ENCODE measurements around the gene GMPR.

Gene GMPR

GRCh38 chr6:16334671-16335070, 96.3 kb downstream of the GMPR start:
- DNase-seq, result no peak

DNA sequence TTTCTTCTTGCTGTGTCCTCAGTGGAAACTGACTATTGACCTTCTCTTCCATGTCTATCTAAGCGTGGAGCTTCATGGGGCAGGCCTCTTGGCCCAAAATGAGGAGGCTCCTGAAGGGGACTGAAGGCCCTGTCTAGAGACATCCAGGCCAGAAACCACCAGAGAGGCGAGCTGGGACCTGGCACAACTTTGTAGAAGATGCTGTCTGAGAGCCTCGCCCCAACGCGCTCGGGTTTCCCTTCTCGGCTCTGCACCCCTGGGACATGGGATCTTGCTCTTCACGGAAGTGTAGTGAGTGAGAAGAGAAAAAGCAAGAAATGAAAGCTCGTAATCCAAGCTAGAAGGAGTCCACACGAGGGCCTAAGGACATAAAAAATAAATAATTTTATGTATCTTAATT, 96.8 kb downstream of the GMPR start:
- no peak for DNase-seq

DNA sequence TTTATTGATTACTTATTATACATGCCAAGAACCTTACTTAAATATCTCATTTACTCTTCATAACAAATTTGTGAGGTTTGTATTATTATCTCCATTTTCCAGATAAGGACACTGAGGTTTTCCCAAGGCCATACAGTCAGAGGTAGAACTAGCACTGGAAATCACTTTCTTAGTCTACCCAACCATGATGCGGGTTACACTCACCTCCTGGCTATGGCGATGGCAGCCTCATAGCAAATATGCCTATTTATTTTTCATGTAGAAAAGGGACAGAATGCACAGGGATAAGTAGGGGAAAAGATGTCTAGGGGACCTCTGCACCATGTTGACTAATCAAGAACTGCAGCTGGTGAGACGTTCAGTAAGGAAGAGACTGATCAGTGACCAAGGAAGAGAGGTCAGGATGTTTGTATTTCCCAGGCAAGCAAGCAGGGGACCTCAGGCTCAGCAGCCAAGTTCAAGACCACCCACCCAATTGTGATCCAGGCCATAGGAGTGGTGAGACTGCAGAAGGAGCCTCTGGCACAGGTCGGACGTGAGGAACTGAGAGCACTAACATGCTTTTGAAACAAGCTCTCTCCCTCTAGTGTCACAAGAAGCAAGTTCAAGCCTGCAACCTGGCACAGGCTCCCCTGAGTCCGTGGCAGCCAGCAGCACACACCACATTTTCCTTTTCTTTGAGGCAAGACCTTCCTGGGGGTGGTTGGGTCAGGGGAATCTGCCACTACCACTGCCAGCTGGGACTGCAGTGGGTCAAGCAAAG, 97.8 kb downstream of the GMPR start:
- DNase-seq, result no peak

DNA sequence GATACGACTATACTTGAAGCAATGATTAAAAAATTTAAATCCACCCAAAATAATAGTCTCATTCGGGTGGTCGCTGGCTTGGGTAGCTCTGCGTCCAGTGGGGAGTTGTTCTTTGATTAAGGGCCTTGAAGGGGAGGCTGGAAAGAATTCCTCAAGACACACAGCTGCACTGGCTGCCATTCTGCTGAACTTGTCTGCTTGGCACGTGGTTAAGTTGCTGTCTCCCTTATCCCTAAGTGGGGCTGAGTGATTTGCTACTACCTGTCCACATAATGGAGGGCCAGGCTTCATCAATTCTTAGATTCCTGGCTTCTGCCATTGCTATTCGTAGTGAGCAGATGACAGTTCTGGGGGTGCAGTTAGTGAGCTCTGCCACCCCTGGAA, 98.5 kb downstream of the GMPR start:
- DNase-seq, result no peak

- DNase-seq, result peak; percentile 75
These were observed 99.0 kb downstream of the GMPR start for GRCh38 chr6:16337295-16337975.

DNA sequence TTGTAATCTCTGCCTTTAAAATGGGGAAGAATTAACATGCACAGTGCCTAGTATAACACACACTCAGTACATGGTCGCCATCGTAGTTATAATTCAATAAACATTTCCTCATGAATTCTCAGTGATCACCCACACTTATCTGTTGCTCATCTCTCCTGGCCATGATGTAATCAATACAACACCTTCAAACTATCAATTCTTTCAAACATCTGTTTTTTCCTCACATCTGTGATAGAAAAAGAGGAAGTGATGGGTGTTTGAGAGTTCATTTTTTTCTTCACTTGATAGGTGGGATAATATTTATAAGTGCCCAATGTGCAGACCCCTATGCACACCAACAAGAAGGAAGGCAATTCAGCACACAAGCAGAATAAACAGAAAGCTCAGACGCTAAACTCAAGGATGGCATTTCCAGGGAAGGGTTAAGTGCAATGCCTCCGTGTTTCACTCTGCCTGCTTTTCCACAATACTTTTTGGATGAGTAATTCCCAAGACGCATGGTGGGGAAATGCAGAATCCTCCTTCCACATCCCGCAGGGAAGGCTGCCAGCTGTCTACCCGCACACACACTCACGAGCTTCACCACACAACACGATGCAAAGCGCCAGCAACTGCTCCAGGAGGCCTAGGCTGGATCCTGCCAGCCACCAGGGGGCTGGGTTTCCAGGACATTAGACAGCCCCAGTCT, 100.3 kb downstream of the GMPR start:
- DNase-seq, result peak; percentile 74

- no peak for DNase-seq
These were observed 100.8 kb downstream of the GMPR start for GRCh38 chr6:16339265-16339587.

DNA sequence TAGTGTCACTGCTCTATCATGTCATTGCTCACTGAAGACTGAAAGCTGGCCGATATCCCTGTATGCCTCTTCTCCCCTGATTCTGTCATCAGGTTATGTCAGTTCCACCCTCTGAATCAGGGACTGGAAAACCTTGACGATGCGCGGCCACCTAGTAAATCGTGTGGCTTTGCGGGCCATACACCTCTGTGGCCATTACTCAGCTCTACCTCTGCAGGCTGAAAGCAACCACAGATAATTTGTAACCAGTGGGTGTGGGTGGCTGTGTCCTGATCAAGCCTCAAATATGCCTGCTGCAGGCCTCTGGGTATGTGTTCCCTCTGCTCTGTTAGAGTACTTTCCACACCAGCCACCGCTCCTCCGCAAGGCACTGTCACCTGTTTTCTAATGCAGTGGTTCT, 105.2 kb downstream of the GMPR start:
- DNase-seq, result no peak

GRCh38 chr6:16344756-16345155, 106.4 kb downstream of the GMPR start:
- no peak for DNase-seq

All from DMS 273 treated with DMSO at 0.1 percent for 48 hours (cell line).